DMS 273 treated with DMSO at 0.1 percent for 48 hours (cell line): ENCODE measurements around the gene ALX3.
"Not testable (repeated sequence)": the region's sequence is repeated elsewhere in the genome, so short reads cannot be mapped to it uniquely, and the experiment has no call there.

Experiments
- DNase-seq: peaks from one replicate; lab custom pipeline; 2025; lab: John Stamatoyannopoulos, UW

The ALX3 gene

GRCh38 chr1:110089561-110090275, 19.2 kb upstream of the ALX3 start:
- DNase-seq: no peak

GRCh38 chr1:110088739-110089316, 18.4 kb upstream of the ALX3 start:
- no peak for DNase-seq

GRCh38 chr1:110087812-110088738, 17.6 kb upstream of the ALX3 start:
- DNase-seq: peak; percentile 14

GRCh38 chr1:110086961-110087360, 16.5 kb upstream of the ALX3 start:
- no peak for DNase-seq

GRCh38 chr1:110085671-110086070, 15.2 kb upstream of the ALX3 start:
- no peak for DNase-seq

GRCh38 chr1:110084227-110085078, 14.0 kb upstream of the ALX3 start:
- DNase-seq: no peak

GRCh38 chr1:110083866-110084226, 13.4 kb upstream of the ALX3 start:
- no peak for DNase-seq

- DNase-seq: no peak
Observed at GRCh38 chr1:110083061-110083865, 12.8 kb upstream of the ALX3 start.

GRCh38 chr1:110082477-110082876, 12.0 kb upstream of the ALX3 start:
- DNase-seq: no peak

GRCh38 chr1:110081061-110081460, 10.6 kb upstream of the ALX3 start:
- DNase-seq: no peak

- not testable (repeated sequence) for DNase-seq
Observed at GRCh38 chr1:110079995-110080394, 9.5 kb upstream of the ALX3 start.

GRCh38 chr1:110076789-110077500, 6.5 kb upstream of the ALX3 start:
- DNase-seq: no peak

GRCh38 chr1:110074166-110074565, 3.7 kb upstream of the ALX3 start:
- no peak for DNase-seq

- DNase-seq: no peak
Observed at GRCh38 chr1:110070282-110070669, 196 bp downstream of the ALX3 start.

GRCh38 chr1:110069404-110070281, 829 bp downstream of the ALX3 start:
- no peak for DNase-seq

GRCh38 chr1:110068646-110069403, 1.6 kb downstream of the ALX3 start:
- no peak for DNase-seq

- DNase-seq: no peak
Observed at GRCh38 chr1:110067893-110068645, 2.4 kb downstream of the ALX3 start.

- no peak for DNase-seq
Observed at GRCh38 chr1:110067479-110067892, 3.0 kb downstream of the ALX3 start.
